ENCODE data around the gene RBPMS2.
"Not testable (repeated sequence)": the region's sequence is repeated elsewhere in the genome, so short reads cannot be mapped to it uniquely, and the experiment has no call there.

The RBPMS2 gene

GRCh38 chr15:64814283-64814682 lies 38.9 kb upstream of the RBPMS2 start:
- H3K4me2 ChIP-seq (ENCODE audit: low read length, poor library complexity, severe bottlenecking); H2AK5ac ChIP-seq (ENCODE audit: low read length, severe bottlenecking); H2BK5ac ChIP-seq (ENCODE audit: low read depth, low read length, poor library complexity, severe bottlenecking); H3K18ac ChIP-seq (ENCODE audit: low read depth in 1 of 2, low read length in 2 of 2); H3K23ac ChIP-seq (ENCODE audit: low read length in 2 of 2); H2BK15ac ChIP-seq (ENCODE audit: low read depth, poor library complexity, severe bottlenecking); H3K4me3 ChIP-seq (ENCODE audit: insufficient read depth in 1 of 2, low read depth in 1 of 2, low read length in 2 of 2); H3K79me1 ChIP-seq (replicated peaks; ENCODE audit: low read length, poor library complexity, severe bottlenecking); H4K91ac ChIP-seq (ENCODE audit: low read length); H2BK120ac ChIP-seq (ENCODE audit: low read depth, low read length); H3K27me3 ChIP-seq (ENCODE audit: control insufficient read depth in 1 of 2, insufficient read depth in 1 of 2, low read length in 2 of 2); H3K4me1 ChIP-seq (ENCODE audit: control insufficient read depth, insufficient read depth, low read depth, low read length); H3K14ac ChIP-seq (ENCODE audit: low read length in 2 of 2); H3K9ac ChIP-seq (ENCODE audit: low read length); DNase-seq; H3K4ac ChIP-seq (ENCODE audit: low read depth in 1 of 2, low read length in 2 of 2); H3K9me3 ChIP-seq (ENCODE audit: control insufficient read depth, low read length); H3K27ac ChIP-seq (ENCODE audit: low read length, poor library complexity, severe bottlenecking); H4K8ac ChIP-seq (ENCODE audit: low read length); H2AFZ ChIP-seq (ENCODE audit: low read depth, low read length); H2BK12ac ChIP-seq (ENCODE audit: low read length in 2 of 2): not testable (repeated sequence)
- 99% methylated on average over 8 of the region's 8 CpGs for WGBS
- H3K36me3 ChIP-seq (ENCODE audit: control insufficient read depth in 1 of 2, insufficient read depth in 2 of 2, low read depth in 1 of 2, low read length in 2 of 2): peaks cover 6 to 17% of the 10 kb centered on the region in 2 experiments

DNA sequence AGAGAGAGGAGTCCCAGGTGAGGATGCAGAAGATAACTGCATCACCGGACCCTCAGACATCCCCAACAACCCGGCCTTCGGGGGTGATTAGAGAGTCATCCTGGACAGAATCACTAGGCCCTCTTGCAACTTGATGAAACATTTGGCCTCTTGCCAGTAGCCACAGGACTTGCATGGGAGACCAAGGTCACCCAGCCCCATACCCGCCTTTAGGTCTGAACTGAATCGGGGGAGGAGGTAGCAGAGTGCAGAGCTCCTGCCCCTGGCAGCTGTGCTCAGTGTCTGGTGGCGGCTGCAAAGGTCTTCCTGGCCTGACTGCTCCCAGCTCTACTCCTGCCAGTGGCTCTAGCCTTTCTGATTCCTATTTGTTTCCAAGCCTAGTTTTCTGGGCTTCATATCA lies 37.7 kb upstream of the RBPMS2 start:
- no peak overlapping the region for H4K8ac ChIP-seq (ENCODE audit: low read length)
- H2AFZ ChIP-seq (ENCODE audit: low read depth, low read length): no peak overlapping the region
- H3K18ac ChIP-seq (ENCODE audit: low read depth in 1 of 2, low read length in 2 of 2): no peak overlapping the region
- peaks cover 4 to 9% of the 10 kb centered on the region in 2 experiments for H3K36me3 ChIP-seq (ENCODE audit: control insufficient read depth in 1 of 2, insufficient read depth in 2 of 2, low read depth in 1 of 2, low read length in 2 of 2)
- peak; percentile 51 for DNase-seq
- H3K79me1 ChIP-seq (replicated peaks; ENCODE audit: low read length, poor library complexity, severe bottlenecking): no peaks in the 10 kb centered on the region
- 78% methylated on average over 6 of the region's 6 CpGs for WGBS
- no peak overlapping the region for H3K27ac ChIP-seq (ENCODE audit: low read length, poor library complexity, severe bottlenecking)
- no peak overlapping the region for H3K4me3 ChIP-seq (ENCODE audit: insufficient read depth in 1 of 2, low read depth in 1 of 2, low read length in 2 of 2)
- no peak overlapping the region for H2BK5ac ChIP-seq (ENCODE audit: low read depth, low read length, poor library complexity, severe bottlenecking)
- no peak overlapping the region for H2BK12ac ChIP-seq (ENCODE audit: low read length in 2 of 2)
- H3K4me1 ChIP-seq (ENCODE audit: control insufficient read depth, insufficient read depth, low read depth, low read length): peaks cover 8% of the 10 kb centered on the region
- no peak overlapping the region for H3K9ac ChIP-seq (ENCODE audit: low read length)
- no peak overlapping the region for H3K23ac ChIP-seq (ENCODE audit: low read length in 2 of 2)
- H3K4me2 ChIP-seq (ENCODE audit: low read length, poor library complexity, severe bottlenecking): no peak overlapping the region
- H2BK120ac ChIP-seq (ENCODE audit: low read depth, low read length): no peak overlapping the region
- H3K4ac ChIP-seq (ENCODE audit: low read depth in 1 of 2, low read length in 2 of 2): no peak overlapping the region
- no peaks in the 10 kb centered on the region for H3K9me3 ChIP-seq (ENCODE audit: control insufficient read depth, low read length)
- H4K91ac ChIP-seq (ENCODE audit: low read length): no peak overlapping the region
- H3K14ac ChIP-seq (ENCODE audit: low read length in 2 of 2): no peak overlapping the region
- H3K27me3 ChIP-seq (ENCODE audit: control insufficient read depth in 1 of 2, insufficient read depth in 1 of 2, low read length in 2 of 2): peaks cover 0 to 10% of the 10 kb centered on the region in 2 experiments
- no peak overlapping the region for H2BK15ac ChIP-seq (ENCODE audit: low read depth, poor library complexity, severe bottlenecking)
- H2AK5ac ChIP-seq (ENCODE audit: low read length, severe bottlenecking): no peak overlapping the region

DNA sequence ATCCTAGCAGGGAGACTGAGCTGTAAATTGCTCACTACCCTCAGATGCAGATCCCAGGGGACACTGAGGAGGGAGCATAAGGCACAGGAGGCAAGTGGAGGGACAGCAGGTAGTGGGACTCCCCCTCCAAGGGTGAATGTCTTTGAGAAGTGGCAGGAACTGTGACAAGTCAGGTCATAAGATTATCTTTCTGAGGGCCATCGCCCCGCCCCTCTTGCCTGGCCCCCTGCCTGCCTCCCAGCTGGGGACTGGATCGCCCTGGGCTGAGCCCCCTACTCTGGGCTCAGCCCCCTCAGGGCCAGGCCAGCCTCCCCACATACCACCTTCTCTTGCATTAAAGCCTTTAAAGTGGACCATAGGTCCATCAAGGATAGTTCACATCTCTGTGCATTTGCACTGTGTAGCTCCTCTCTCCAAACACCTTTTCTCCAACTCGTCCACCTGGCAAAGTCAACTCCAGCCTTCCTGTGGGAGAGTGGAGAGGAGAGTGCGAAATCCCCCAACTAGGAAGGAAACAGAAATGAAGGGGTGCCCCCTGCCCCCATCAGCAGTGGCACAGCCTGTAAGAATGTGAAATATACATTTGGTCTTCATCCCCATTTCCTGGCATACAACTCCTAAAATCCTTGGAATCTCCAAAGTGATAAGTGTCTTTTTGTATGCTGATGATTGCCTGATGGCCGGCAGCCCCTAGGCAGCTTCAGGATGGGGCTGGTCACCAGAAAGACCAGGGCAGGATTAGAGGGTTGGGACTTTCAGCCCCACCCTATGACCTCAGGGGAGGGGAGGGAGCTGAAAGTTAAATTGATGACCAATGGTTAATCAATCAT lies 35.3 kb upstream of the RBPMS2 start:
- Histone ChIP-seq H4K91ac (ENCODE audit: low read length) (peak overlapping the region; percentile 72), H2AFZ (ENCODE audit: low read depth, low read length) (no peak overlapping the region), H3K9ac (ENCODE audit: low read length) (peak overlapping the region; percentile 33), H3K4me1 (ENCODE audit: control insufficient read depth, insufficient read depth, low read depth, low read length) (peaks cover 8% of the 10 kb centered on the region), H3K18ac (ENCODE audit: low read depth in 1 of 2, low read length in 2 of 2) (no peak overlapping the region), H2BK5ac (ENCODE audit: low read depth, low read length, poor library complexity, severe bottlenecking) (no peak overlapping the region), H3K23ac (ENCODE audit: low read length in 2 of 2) (no peak overlapping the region), H3K4me2 (ENCODE audit: low read length, poor library complexity, severe bottlenecking) (no peak overlapping the region), H2BK15ac (ENCODE audit: low read depth, poor library complexity, severe bottlenecking) (no peak overlapping the region), H3K79me1 (replicated peaks; ENCODE audit: low read length, poor library complexity, severe bottlenecking) (no peaks in the 10 kb centered on the region), H2AK5ac (ENCODE audit: low read length, severe bottlenecking) (no peak overlapping the region), H3K4me3 (ENCODE audit: insufficient read depth in 1 of 2, low read depth in 1 of 2, low read length in 2 of 2) (no peak overlapping the region), H3K27ac (ENCODE audit: low read length, poor library complexity, severe bottlenecking) (peak overlapping the region; percentile 13), H3K36me3 (ENCODE audit: control insufficient read depth in 1 of 2, insufficient read depth in 2 of 2, low read depth in 1 of 2, low read length in 2 of 2) (peaks cover 0 to 4% of the 10 kb centered on the region in 2 experiments), H3K14ac (ENCODE audit: low read length in 2 of 2) (no peak overlapping the region), H2BK12ac (ENCODE audit: low read length in 2 of 2) (no peak overlapping the region), H3K4ac (ENCODE audit: low read depth in 1 of 2, low read length in 2 of 2) (no peak overlapping the region), H3K9me3 (ENCODE audit: control insufficient read depth, low read length) (no peaks in the 10 kb centered on the region), H3K27me3 (ENCODE audit: control insufficient read depth in 1 of 2, insufficient read depth in 1 of 2, low read length in 2 of 2) (peaks cover 5 to 26% of the 10 kb centered on the region in 2 experiments), H2BK120ac (ENCODE audit: low read depth, low read length) (peak overlapping the region; percentile 19), H4K8ac (ENCODE audit: low read length) (peak overlapping the region; percentile 66)
- DNase-seq: no peak
- WGBS: 43% methylated on average over 4 of the region's 6 CpGs

GRCh38 chr15:64809649-64810496 lies 34.5 kb upstream of the RBPMS2 start:
- Histone ChIP-seq H2AFZ (ENCODE audit: low read depth, low read length) (no peak overlapping the region), H2AK5ac (ENCODE audit: low read length, severe bottlenecking) (no peak overlapping the region), H4K8ac (ENCODE audit: low read length) (peak overlapping the region; percentile 66), H3K9me3 (ENCODE audit: control insufficient read depth, low read length) (no peaks in the 10 kb centered on the region), H3K4me1 (ENCODE audit: control insufficient read depth, insufficient read depth, low read depth, low read length) (peaks cover 8% of the 10 kb centered on the region), H3K9ac (ENCODE audit: low read length) (peak overlapping the region; percentile 33), H3K79me1 (replicated peaks; ENCODE audit: low read length, poor library complexity, severe bottlenecking) (no peaks in the 10 kb centered on the region), H2BK120ac (ENCODE audit: low read depth, low read length) (no peak overlapping the region), H3K18ac (ENCODE audit: low read depth in 1 of 2, low read length in 2 of 2) (no peak overlapping the region), H3K4me3 (ENCODE audit: insufficient read depth in 1 of 2, low read depth in 1 of 2, low read length in 2 of 2) (no peak overlapping the region), H3K23ac (ENCODE audit: low read length in 2 of 2) (no peak overlapping the region), H3K27ac (ENCODE audit: low read length, poor library complexity, severe bottlenecking) (peak overlapping the region; percentile 13), H2BK15ac (ENCODE audit: low read depth, poor library complexity, severe bottlenecking) (no peak overlapping the region), H3K27me3 (ENCODE audit: control insufficient read depth in 1 of 2, insufficient read depth in 1 of 2, low read length in 2 of 2) (peaks cover 5 to 28% of the 10 kb centered on the region in 2 experiments), H2BK5ac (ENCODE audit: low read depth, low read length, poor library complexity, severe bottlenecking) (no peak overlapping the region), H3K4me2 (ENCODE audit: low read length, poor library complexity, severe bottlenecking) (no peak overlapping the region), H3K14ac (ENCODE audit: low read length in 2 of 2) (no peak overlapping the region), H4K91ac (ENCODE audit: low read length) (peak overlapping the region; percentile 72), H3K4ac (ENCODE audit: low read depth in 1 of 2, low read length in 2 of 2) (no peak overlapping the region), H2BK12ac (ENCODE audit: low read length in 2 of 2) (no peak overlapping the region), H3K36me3 (ENCODE audit: control insufficient read depth in 1 of 2, insufficient read depth in 2 of 2, low read depth in 1 of 2, low read length in 2 of 2) (no peaks in the 10 kb centered on the region)
- DNase-seq: peak; percentile 80
- WGBS: 22% methylated on average over 12 of the region's 14 CpGs

Data from mesenchymal stem cell (in vitro differentiated cells and primary cell).